ENCODE results near the gene RNF25.
"Not testable (repeated sequence)": the region's sequence is repeated elsewhere in the genome, so short reads cannot be mapped to it uniquely, and the experiment has no call there.

Gene RNF25

GRCh38 chr2:218671654-218672566 lies at the start of gene RNF25, which contains the start of gene STK36:
RNF25 (minus strand) TSS chr2:218672002; CDS start chr2:218671970, 32 bp downstream.
STK36 (plus strand) TSS chr2:218672086; CDS start chr2:218672830, 744 bp downstream.
- DNase-seq: peak; percentile 80

- DNase-seq: no peak
These were observed 49.7 kb upstream of the RNF25 start for GRCh38 chr2:218721488-218721887.

- no peak for DNase-seq
These were observed 48.5 kb upstream of the RNF25 start for GRCh38 chr2:218720048-218721041.

- no peak for DNase-seq
These were observed 47.7 kb upstream of the RNF25 start for GRCh38 chr2:218719457-218719856.

- no peak for DNase-seq
These were observed 46.3 kb upstream of the RNF25 start for GRCh38 chr2:218718058-218718457.

GRCh38 chr2:218717262-218717661 lies 45.5 kb upstream of the RNF25 start:
- DNase-seq: no peak

- no peak for DNase-seq
These were observed 44.3 kb upstream of the RNF25 start for GRCh38 chr2:218716070-218716469.

- DNase-seq: no peak
These were observed 42.1 kb upstream of the RNF25 start for GRCh38 chr2:218713922-218714321.

- DNase-seq: no peak
These were observed 39.7 kb upstream of the RNF25 start for GRCh38 chr2:218711550-218711929.

- DNase-seq: peak; percentile 98
These were observed 39.1 kb upstream of the RNF25 start, which contains the start of gene TTLL4 for GRCh38 chr2:218710687-218711549. TTLL4 (plus strand) TSS chr2:218710835; CDS start chr2:218737677, 26,842 bp downstream.

GRCh38 chr2:218710334-218710686 lies 38.5 kb upstream of the RNF25 start:
- no peak for DNase-seq

GRCh38 chr2:218709908-218710307 lies 38.1 kb upstream of the RNF25 start:
- DNase-seq: no peak

GRCh38 chr2:218708086-218708485 lies 36.3 kb upstream of the RNF25 start:
- no peak for DNase-seq

GRCh38 chr2:218703341-218703740 lies 31.5 kb upstream of the RNF25 start:
- DNase-seq: no peak

- no peak for DNase-seq
These were observed 30.0 kb upstream of the RNF25 start for GRCh38 chr2:218701806-218702205.

- DNase-seq: no peak
These were observed 27.1 kb upstream of the RNF25 start for GRCh38 chr2:218698885-218699284.

- DNase-seq: no peak
These were observed 22.8 kb upstream of the RNF25 start for GRCh38 chr2:218694405-218695145.

- no peak for DNase-seq
These were observed 19.4 kb upstream of the RNF25 start for GRCh38 chr2:218691234-218691633.

- not testable (repeated sequence) for DNase-seq
These were observed 15.7 kb upstream of the RNF25 start for GRCh38 chr2:218687400-218688060.

- DNase-seq: no peak
These were observed 8.3 kb upstream of the RNF25 start for GRCh38 chr2:218680061-218680460.

- no peak for DNase-seq
These were observed 7.3 kb upstream of the RNF25 start for GRCh38 chr2:218679119-218679518.

All from activated gamma-delta T cell treated with Interleukin-2 at 50 U/mL for 16 hours (primary cell).